ENCODE results near the gene MAP3K8.

The MAP3K8 gene

GRCh38 chr10:30436191-30436611, 2.2 kb downstream of the MAP3K8 start:
- DNase-seq (ENCODE audit: low read depth): no peak
- TF ChIP-seq CTCF (IDR thresholded peaks at IDR 0.05; ENCODE audit: control insufficient read depth, insufficient read depth, low read depth, low read length, missing control alignments): no peak
- peak overlapping the region; percentile 0; the same call in 1 of the 2 replicates for H3K4me3 ChIP-seq (ENCODE audit: control insufficient read depth, low read depth, low read length)

- peak overlapping the region; percentile 10 for H3K4me3 ChIP-seq (ENCODE audit: control insufficient read depth, low read depth, low read length)
- DNase-seq (ENCODE audit: low read depth): no peak
- no peak for TF ChIP-seq CTCF (IDR thresholded peaks at IDR 0.05; ENCODE audit: control insufficient read depth, insufficient read depth, low read depth, low read length, missing control alignments)
These were observed 2.7 kb downstream of the MAP3K8 start for GRCh38 chr10:30436671-30437030.

GRCh38 chr10:30437031-30437841, 3.3 kb downstream of the MAP3K8 start:
- no peak for DNase-seq (ENCODE audit: low read depth)
- peak overlapping the region; percentile 10 for H3K4me3 ChIP-seq (ENCODE audit: control insufficient read depth, low read depth, low read length)
- TF ChIP-seq CTCF (IDR thresholded peaks at IDR 0.05; ENCODE audit: control insufficient read depth, insufficient read depth, low read depth, low read length, missing control alignments): no peak

- H3K4me3 ChIP-seq (ENCODE audit: control insufficient read depth, low read depth, low read length): no peak overlapping the region
- no peak for DNase-seq (ENCODE audit: low read depth)
- no peak for TF ChIP-seq CTCF (IDR thresholded peaks at IDR 0.05; ENCODE audit: control insufficient read depth, insufficient read depth, low read depth, low read length, missing control alignments)
These were observed 4.3 kb downstream of the MAP3K8 start for GRCh38 chr10:30438021-30438850.

- H3K4me3 ChIP-seq (ENCODE audit: control insufficient read depth, low read depth, low read length): no peak overlapping the region
- TF ChIP-seq CTCF (IDR thresholded peaks at IDR 0.05; ENCODE audit: control insufficient read depth, insufficient read depth, low read depth, low read length, missing control alignments): no peak
- no peak for DNase-seq (ENCODE audit: low read depth)
These were observed 5.9 kb downstream of the MAP3K8 start for GRCh38 chr10:30439931-30440330.

GRCh38 chr10:30442019-30442606, 8.1 kb downstream of the MAP3K8 start:
- DNase-seq (ENCODE audit: low read depth): no peak
- no peak overlapping the region for H3K4me3 ChIP-seq (ENCODE audit: control insufficient read depth, low read depth, low read length)
- TF ChIP-seq CTCF (IDR thresholded peaks at IDR 0.05; ENCODE audit: control insufficient read depth, insufficient read depth, low read depth, low read length, missing control alignments): no peak
